NCI-H128 (cell line): ENCODE measurements around the gene PARVA.
A peak's percentile ranks its signal among the peaks of the same experiment; 100 is the strongest.

ENCODE experiments used
- DNase-seq: peaks from one replicate; lab custom pipeline; 2025; ENCODE audit not compliant: unreplicated experiment; lab: John Stamatoyannopoulos, UW

Gene PARVA

GRCh38 chr11:12403122-12403996 lies 26.0 kb downstream of the PARVA start:
- no peak for DNase-seq

DNA sequence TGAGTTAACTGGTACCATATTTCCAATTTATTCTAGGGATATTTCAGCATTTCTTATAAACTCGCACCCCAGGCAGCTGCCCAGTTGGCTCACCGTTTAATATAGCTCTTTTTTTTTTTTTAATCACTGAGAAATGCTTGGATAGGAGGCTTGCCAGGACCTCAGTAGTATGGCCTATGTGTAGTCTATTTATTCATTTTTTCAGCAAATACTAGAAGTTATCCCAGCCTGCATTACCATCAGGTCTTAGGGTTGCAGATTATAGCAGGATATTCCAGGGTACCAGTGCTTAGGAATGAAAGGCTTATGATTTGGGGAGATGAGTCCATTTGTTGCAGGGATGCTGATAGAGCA lies 26.6 kb downstream of the PARVA start:
- DNase-seq = no peak

DNA sequence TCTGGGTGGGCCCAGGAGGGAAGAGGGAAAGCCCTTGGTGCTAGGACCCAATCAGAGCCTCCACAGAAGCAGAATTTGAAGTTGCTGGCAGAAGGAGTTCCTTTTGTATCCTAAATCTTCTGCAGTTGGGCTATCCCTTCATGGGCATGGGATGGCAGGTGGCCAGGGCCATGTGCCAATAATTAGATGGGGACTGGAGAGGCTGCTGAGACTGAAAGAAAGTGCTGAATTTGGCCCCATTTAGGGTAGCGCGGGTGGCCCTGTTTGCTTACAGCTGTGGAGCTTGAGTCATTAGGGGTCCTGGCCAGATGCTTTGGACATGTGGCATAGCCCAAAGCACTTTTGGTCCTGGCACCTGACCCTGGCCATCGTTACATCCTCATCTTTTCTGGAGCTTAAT lies 27.1 kb downstream of the PARVA start:
- no peak for DNase-seq

GRCh38 chr11:12408156-12408770 lies 30.9 kb downstream of the PARVA start:
- DNase-seq = no peak

DNA sequence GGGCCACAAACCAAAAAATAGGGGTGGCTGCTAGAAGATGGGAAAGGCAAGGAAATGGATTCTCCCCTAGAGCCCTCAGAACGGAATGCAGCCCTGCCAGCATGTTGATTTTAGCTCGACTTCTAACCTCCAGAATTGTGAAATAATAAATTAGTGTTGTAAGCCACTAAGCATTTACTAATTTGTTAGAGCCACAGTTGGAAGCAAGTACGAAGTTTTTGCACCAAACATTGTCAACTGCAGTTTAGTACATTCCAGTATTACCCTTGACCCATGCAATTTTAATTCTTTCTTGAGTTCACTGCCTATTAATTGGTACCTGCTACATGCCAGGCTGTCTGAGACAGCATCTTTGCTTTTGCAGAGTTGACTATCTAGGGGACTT lies 32.2 kb downstream of the PARVA start:
- no peak for DNase-seq

DNA sequence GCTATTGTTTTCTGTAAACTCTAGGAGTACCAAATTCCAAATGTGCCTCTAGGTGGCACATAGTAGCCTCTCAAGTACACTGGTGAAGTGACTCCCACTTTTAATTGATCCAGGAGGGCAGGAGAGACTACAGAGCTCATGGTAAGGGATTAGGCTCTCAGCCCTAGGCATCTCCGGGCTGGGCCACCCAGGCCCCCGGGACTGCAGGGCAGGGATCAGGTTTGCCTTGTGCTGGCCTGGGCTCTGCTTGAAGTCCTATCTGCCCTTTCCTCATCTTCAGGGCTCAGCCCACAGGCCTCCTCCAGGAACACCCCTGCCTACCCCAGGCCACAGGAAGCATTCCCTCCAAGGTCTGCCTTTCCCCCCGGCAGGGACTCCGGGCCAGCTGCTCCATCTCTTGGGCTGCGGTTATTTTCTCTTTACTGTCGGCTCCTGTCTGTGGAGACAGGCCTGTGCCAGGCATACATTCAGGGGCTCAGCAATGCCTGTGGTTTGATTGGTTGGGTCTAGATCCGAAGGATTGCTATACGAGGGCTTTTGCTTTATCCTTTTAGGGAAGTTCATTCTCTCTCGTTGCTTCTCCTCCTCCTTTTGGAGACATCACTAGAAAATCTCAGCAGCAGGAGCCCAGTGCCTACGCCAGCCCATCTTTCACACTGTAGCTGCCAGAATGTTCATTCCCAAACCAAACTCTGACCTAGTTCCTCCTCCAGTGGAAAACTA lies 32.8 kb downstream of the PARVA start:
- no peak for DNase-seq

- DNase-seq = no peak
Observed at GRCh38 chr11:12411393-12411792, 34.0 kb downstream of the PARVA start.

- peak; percentile 31 for DNase-seq
Observed at GRCh38 chr11:12411806-12412727, 34.7 kb downstream of the PARVA start.

GRCh38 chr11:12413141-12414052 lies 36.0 kb downstream of the PARVA start:
- no peak for DNase-seq

DNA sequence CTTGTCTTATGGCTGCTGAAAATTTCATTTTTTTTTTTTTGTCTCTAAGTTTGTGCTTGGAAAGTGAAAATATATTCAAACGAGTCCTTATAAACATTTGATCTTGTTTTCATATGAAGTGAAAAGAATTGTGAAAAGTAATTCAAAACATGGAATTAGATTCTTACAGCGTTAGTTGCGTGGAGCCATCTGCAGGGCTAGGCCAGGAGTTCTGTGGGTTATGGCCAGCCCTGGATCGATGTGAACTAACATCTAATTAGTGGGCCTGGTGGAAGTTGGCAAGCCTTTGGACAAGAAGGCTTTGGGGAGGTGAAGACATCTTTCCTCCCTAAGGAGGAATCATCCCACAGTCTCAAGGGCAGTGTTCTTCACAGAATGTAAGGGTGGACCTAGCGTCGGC lies 37.2 kb downstream of the PARVA start:
- DNase-seq = no peak

DNA sequence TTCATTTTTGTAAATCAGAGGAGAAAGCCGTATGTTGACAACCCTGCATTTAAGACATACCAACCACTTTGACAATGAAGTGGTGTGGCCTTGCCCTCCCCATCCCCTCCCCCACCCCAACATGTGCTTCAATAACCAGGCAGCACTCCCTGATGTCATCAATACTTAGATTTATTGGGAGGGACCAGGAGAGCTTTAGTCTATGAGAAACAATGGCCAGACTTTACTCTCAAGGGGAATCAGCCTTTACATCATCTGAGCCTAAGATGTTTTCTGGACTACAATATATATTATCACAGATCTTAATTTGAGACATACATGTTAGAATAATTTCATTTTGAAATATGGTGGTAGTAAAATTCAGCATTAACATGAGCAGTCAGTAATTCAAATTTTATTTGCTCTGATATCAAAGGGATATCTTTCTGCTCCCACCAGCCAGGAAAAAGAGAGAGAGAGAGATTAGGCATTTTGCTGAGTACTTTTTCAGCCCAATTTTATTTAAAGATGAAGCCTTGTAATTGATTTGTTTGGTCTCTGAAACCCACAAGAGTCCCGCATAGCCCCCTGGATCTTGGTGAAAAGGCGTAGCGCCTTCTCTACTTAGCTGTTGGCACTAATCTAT lies 38.1 kb downstream of the PARVA start:
- no peak for DNase-seq

DNA sequence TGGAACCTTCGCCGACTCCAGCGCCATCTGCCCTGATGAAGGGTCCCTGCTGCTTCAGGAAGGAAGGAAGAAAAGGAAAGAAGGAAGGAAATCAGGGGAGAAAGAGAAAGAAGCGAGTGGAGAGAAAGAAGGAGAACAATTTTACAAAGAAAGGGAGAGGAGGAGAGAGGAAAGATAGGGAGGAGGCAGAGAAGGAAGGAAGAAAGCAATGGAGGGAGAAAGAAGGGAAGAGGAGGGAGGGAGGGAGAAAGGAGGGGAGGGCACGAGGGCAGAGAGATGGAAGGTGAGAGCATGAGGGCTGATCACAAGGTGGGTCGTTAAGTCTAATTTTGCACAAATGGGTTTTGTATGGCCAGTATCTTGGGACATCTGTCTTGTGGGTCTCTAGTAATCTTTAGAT lies 39.2 kb downstream of the PARVA start:
- no peak for DNase-seq

DNA sequence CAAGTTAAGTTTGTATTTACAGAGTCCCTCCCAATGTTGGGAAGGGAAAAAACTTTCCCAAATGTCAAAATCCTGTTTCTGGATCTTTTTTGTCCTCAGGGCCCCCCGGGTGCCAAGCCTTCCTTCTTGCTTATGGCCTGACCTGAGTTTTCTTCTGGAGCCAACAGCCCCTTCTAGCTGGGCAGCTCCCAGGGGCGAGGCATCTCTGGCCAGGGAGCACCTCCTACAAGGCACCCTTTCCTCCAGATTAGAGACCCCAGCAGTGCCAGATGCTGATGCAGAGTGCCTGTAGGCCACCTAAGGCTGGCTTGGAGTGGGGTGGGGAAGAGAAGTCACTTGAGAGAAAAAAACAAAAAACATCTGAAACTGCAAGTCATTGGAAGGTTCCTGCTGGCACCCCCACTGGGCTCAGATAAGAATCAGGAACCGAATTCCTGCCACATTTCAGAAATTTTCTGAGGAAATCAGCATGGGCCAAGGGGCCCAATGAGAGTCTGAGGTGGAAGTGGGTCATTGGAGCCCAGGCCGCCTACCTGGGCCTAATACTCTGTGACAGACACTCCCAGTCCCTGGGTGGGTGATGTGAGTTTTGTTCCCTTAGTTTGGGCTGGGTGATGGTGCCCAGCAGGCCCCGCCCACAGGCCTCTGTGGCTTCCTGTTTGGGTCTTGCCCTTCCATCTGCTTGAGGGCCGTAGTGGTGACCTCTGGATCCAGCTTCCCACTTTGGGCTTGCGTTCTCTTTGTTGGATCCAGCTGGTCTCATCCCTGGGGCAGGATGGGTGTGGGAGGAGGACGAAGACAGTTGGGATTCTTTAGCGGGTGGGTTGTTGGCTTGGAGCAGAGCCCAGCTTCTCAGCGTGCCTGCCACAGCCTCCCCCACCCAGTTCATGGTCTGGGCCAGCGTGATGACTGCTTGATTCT lies 40.6 kb downstream of the PARVA start:
- no peak for DNase-seq

DNA sequence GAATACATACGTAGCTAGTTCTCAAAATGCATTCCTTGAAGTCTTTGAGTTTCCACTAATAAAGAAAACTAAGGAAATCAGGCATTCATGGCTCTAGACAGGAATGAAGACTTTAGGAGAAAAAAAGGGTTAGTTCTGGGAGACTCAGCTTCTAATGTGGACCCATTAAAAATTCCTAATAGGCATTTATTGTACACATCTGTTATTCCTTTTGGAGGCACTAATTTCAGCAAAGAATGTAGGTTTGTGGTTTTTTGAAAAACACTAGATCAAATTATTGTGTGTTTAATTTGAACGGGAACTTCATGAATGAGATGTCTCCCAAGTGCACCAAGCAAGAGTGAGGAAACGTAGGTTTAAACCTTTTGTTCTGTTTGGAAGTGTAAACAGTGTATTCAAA lies 42.7 kb downstream of the PARVA start:
- no peak for DNase-seq

GRCh38 chr11:12420706-12421105 lies 43.3 kb downstream of the PARVA start:
- no peak for DNase-seq

GRCh38 chr11:12421386-12421785 lies 44.0 kb downstream of the PARVA start:
- no peak for DNase-seq

- no peak for DNase-seq
Observed at GRCh38 chr11:12426176-12426575, 48.8 kb downstream of the PARVA start.

GRCh38 chr11:12429155-12429554 lies 51.8 kb downstream of the PARVA start:
- no peak for DNase-seq
